Trophoblast cell (in vitro differentiated cells and primary cell): ENCODE data around the gene QSOX2.
A peak's percentile ranks its signal among the peaks of the same experiment; 100 is the strongest.

Source experiments
- DNase-seq, 2 donors: peaks; one replicate each; pipeline ENCODE4 v3.0.0-alpha.2; 2016
- H2AFZ ChIP-seq: 2 replicates; pipeline ENCODE4 v1.6.1; 2013; ENCODE audit warnings: low read length, moderate library complexity, mild to moderate bottlenecking; ENCODE audit not compliant: insufficient read depth, poor library complexity
- H2AK5ac ChIP-seq: 2 replicates; pipeline ENCODE4 v1.6.1; 2013; ENCODE audit warnings: mild to moderate bottlenecking, low read length
- H2BK120ac ChIP-seq: 2 replicates; pipeline ENCODE4 v1.6.1; 2013; ENCODE audit warnings: low read length, mild to moderate bottlenecking, moderate library complexity; ENCODE audit not compliant: insufficient read depth, poor library complexity
- H2BK12ac ChIP-seq: 2 replicates; pipeline ENCODE4 v1.6.1; 2013; ENCODE audit warnings: mild to moderate bottlenecking, low read length, moderate library complexity
- H2BK5ac ChIP-seq: 2 replicates; pipeline ENCODE4 v1.6.1; 2013; ENCODE audit warnings: low read length, low read depth, moderate library complexity, mild to moderate bottlenecking; ENCODE audit not compliant: poor library complexity
- H3K14ac ChIP-seq: 2 replicates; pipeline ENCODE4 v1.6.1; 2013; ENCODE audit warnings: mild to moderate bottlenecking, low read length
- H3K18ac ChIP-seq: 2 replicates; pipeline ENCODE4 v1.6.1; 2013; ENCODE audit warnings: mild to moderate bottlenecking, low read length
- H3K23ac ChIP-seq: 2 replicates; pipeline ENCODE4 v1.6.1; 2013; ENCODE audit warnings: low read length
- H3K27ac ChIP-seq: 2 replicates; pipeline ENCODE4 v1.5.1; 2013; ENCODE audit warnings: low read depth, mild to moderate bottlenecking, inconsistent platforms, low read length, moderate library complexity
- H3K27me3 ChIP-seq: 2 replicates; pipeline ENCODE4 v1.6.1; 2013; ENCODE audit warnings: inconsistent platforms, mild to moderate bottlenecking, low read length, moderate library complexity; ENCODE audit not compliant: insufficient read depth
- H3K36me3 ChIP-seq, 2 experiments: 1 replicate in 1 of 2; 2 replicates in 1 of 2; pipeline ENCODE4 v1.6.1; 2013; ENCODE audit warnings: low read length in 2 of 2, mild to moderate bottlenecking in 2 of 2, moderate library complexity in 1 of 2; ENCODE audit not compliant: insufficient read depth in 2 of 2, control insufficient read depth in 1 of 2
- H3K4ac ChIP-seq: 2 replicates; pipeline ENCODE4 v1.6.1; 2013; ENCODE audit warnings: low read depth, mild to moderate bottlenecking, low read length, moderate library complexity
- H3K4me1 ChIP-seq, 2 experiments: 1 replicate in 1 of 2; 2 replicates in 1 of 2; pipeline ENCODE4 v1.6.1; 2013; ENCODE audit warnings: low read length in 2 of 2, mild to moderate bottlenecking in 2 of 2, moderate library complexity in 1 of 2; ENCODE audit not compliant: insufficient read depth in 2 of 2, control insufficient read depth in 1 of 2
- H3K4me2 ChIP-seq: 2 replicates; pipeline ENCODE4 v1.6.1; 2013; ENCODE audit warnings: inconsistent platforms, mild to moderate bottlenecking, low read length, moderate library complexity
- H3K4me3 ChIP-seq: 2 replicates; pipeline ENCODE4 v1.5.1; 2013; ENCODE audit warnings: mild to moderate bottlenecking, low read depth, low read length, inconsistent platforms
- H3K79me1 ChIP-seq: one replicate; pipeline ENCODE4 v1.6.1; 2013; ENCODE audit warnings: low read length
- H3K79me2 ChIP-seq: 2 replicates; pipeline ENCODE4 v1.6.1; 2013; ENCODE audit warnings: low read length, mild to moderate bottlenecking; ENCODE audit not compliant: control insufficient read depth, insufficient read depth, poor library complexity
- H3K9ac ChIP-seq: 2 replicates; pipeline ENCODE4 v1.6.1; 2013; ENCODE audit warnings: mild to moderate bottlenecking, low read length
- H3K9me3 ChIP-seq: 2 replicates; pipeline ENCODE4 v1.6.1; 2013; ENCODE audit warnings: low read depth, mild to moderate bottlenecking, control low read depth, inconsistent platforms, low read length; ENCODE audit not compliant: insufficient read depth
- H4K12ac ChIP-seq: 2 replicates; pipeline ENCODE4 v1.6.1; 2013; ENCODE audit warnings: low read depth, mild to moderate bottlenecking, low read length, moderate library complexity
- H4K8ac ChIP-seq: 2 replicates; pipeline ENCODE4 v1.6.1; 2013; ENCODE audit warnings: low read depth, mild to moderate bottlenecking, low read length, moderate library complexity
- H4K91ac ChIP-seq: one replicate; pipeline ENCODE4 v1.6.1; 2013; ENCODE audit warnings: low read depth, mild to moderate bottlenecking, low read length, moderate library complexity
- WGBS: extraction: QIAGEN DNeasy Blood & Tissue Kit; methylation state at CpG from one replicate; pipeline ENCODE4 v1.1.7; 2013; ENCODE audit warnings: missing lambda C conversion rate; ENCODE audit not compliant: insufficient read length, insufficient coverage; ENCODE audit errors: extremely low coverage; 5-methylcytosine and 5-hydroxymethylcytosine counted together

QSOX2 gene

DNA sequence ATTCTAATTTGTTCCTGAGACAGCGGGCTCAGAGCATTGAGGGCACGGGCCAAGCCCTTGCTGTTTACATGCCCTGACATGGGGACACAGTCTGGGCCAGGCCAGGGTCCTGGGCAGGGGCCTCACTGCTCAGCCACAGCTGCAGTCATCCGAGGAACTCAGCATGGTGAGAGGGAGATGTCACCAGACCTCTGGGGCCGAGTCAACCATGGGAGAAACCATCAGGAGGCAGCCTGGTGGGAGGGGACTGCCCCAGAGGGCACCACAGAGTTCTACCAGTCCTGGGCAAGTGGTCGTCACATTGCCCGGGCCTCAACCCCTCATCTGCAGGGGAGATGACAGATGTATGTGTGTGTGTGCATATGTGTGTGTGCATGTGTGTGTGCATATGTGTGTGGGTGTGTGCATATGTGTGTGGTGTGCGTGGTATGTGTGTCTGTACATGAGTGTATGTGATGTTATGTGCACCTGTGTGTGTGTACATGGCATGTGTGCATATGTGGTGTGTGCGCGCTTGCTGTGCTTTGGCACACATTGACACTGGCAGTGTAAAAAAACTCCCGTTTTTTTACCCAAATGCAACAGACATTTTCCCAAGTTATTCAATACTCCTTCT is 84.5 kb downstream of the QSOX2 start:
- no peak overlapping the region for H2BK5ac ChIP-seq
- no peak for DNase-seq

GRCh38 chr9:136160381-136160841 is 85.2 kb downstream of the QSOX2 start:
- Histone ChIP-seq H3K14ac (no peak overlapping the region), H3K4me3 (no peak overlapping the region), H3K4me1 (no peaks in the 10 kb centered on the region), H3K18ac (no peak overlapping the region), H2AFZ (no peak overlapping the region), H4K91ac (no peak overlapping the region), H3K9ac (no peak overlapping the region), H3K9me3 (peaks cover 3% of the 10 kb centered on the region), H3K36me3 (no peaks in the 10 kb centered on the region), H3K27ac (no peak overlapping the region), H2AK5ac (no peak overlapping the region), H2BK120ac (no peak overlapping the region), H3K27me3 (no peaks in the 10 kb centered on the region), H2BK5ac (no peak overlapping the region), H3K23ac (no peak overlapping the region), H3K79me1 (no peaks in the 10 kb centered on the region), H2BK12ac (no peak overlapping the region), H4K12ac (no peak overlapping the region), H3K4me2 (no peak overlapping the region), H3K79me2 (no peaks in the 10 kb centered on the region), H4K8ac (no peak overlapping the region), H3K4ac (no peak overlapping the region)
- WGBS = no CpG with 5 or more reads among the region's 12 CpGs
- DNase-seq = no peak

More for the DNA sequence above, 84.5 kb downstream of the QSOX2 start:
- WGBS = no CpG with 5 or more reads among the region's 10 CpGs
- no peak overlapping the region for H4K12ac ChIP-seq
- no peak overlapping the region for H3K14ac ChIP-seq
- H3K27me3 ChIP-seq = no peaks in the 10 kb centered on the region
- no peak overlapping the region for H3K27ac ChIP-seq
- H3K18ac ChIP-seq = no peak overlapping the region
- no peak overlapping the region for H3K4me3 ChIP-seq
- H3K4ac ChIP-seq = no peak overlapping the region
- no peaks in the 10 kb centered on the region for H3K4me1 ChIP-seq
- H3K9ac ChIP-seq = peak overlapping the region; percentile 22
- no peak overlapping the region for H4K8ac ChIP-seq
- peak overlapping the region; percentile 35 for H3K23ac ChIP-seq
- no peaks in the 10 kb centered on the region for H3K79me1 ChIP-seq
- H2AK5ac ChIP-seq = no peak overlapping the region
- no peak overlapping the region for H2BK120ac ChIP-seq
- H3K79me2 ChIP-seq = no peaks in the 10 kb centered on the region
- no peak overlapping the region for H3K4me2 ChIP-seq
- no peak overlapping the region for H2AFZ ChIP-seq
- H2BK12ac ChIP-seq = no peak overlapping the region
- no peak overlapping the region for H4K91ac ChIP-seq
- H3K9me3 ChIP-seq = peaks cover 3% of the 10 kb centered on the region
- no peaks in the 10 kb centered on the region for H3K36me3 ChIP-seq

DNA sequence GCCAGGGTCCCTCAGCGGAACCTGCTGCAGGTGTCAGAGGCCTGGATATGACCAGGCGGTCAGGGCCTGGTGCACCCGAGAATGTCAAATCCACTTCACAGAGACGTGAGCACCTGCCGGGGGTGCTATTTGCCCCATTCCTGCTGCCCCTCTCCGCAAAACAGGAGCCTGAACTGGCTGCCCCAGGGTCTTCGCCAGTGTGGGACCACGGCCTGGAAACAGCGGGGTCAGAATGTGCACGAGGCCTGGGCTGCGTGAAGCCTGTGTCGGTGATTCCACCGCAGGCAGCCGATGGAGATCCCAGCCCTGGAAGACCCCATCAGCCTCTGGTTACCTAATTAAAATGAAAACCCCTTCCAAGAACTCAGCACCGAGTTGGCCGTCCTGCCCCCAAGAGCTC is 85.8 kb downstream of the QSOX2 start:
- DNase-seq = no peak
- no peak overlapping the region for H3K4me3 ChIP-seq
- H3K18ac ChIP-seq = no peak overlapping the region

DNA sequence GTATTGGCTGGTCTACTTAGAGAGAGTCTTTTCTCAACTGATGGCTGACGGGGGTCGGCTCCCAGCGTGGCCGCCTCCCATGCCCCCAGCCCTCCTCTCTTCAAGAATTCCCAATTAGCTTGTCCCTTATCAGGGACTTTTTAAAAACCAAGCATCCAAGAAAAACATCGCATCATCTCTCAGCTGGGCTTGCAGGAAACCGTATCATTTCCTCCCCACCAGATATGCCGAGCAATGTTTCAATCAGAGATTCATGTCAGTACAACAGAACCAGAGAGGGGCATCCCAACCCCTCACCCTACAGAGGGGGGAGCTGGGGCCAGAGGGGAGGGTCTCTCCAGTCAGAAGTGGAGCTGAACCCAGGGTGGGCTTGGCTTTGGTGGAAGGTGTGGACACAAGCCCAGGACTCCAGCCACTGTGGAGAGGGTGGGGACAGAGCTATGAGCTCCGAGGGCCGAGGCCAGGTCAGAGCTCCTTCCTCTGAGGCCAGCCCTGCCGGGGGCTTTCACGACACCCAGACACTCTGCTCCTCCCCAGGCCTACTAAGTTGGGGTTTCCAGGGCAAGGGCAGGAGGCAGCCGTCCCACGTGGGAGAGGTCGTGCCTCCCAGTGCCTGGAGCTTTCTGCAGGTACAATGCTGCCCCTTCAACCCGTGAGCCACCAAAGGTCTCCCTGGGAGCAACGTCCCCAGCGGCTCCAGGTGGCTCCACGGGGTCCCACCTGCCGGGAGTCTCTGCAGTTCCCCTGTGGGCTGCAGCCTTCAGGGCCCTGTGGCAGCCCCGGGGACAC is 87.9 kb downstream of the QSOX2 start:
- H3K18ac ChIP-seq = no peak overlapping the region
- H4K91ac ChIP-seq = no peak overlapping the region
- no CpG with 5 or more reads among the region's 20 CpGs for WGBS
- H3K23ac ChIP-seq = no peak overlapping the region
- no peak overlapping the region for H2AFZ ChIP-seq
- H3K27me3 ChIP-seq = no peaks in the 10 kb centered on the region
- H3K79me1 ChIP-seq = no peaks in the 10 kb centered on the region
- no peak overlapping the region for H3K27ac ChIP-seq
- H3K4ac ChIP-seq = no peak overlapping the region
- no peak overlapping the region for H3K4me2 ChIP-seq
- no peak overlapping the region for H2AK5ac ChIP-seq
- DNase-seq = no peak
- peaks cover 2% of the 10 kb centered on the region for H3K9me3 ChIP-seq
- no peak overlapping the region for H3K4me3 ChIP-seq
- H3K36me3 ChIP-seq = no peaks in the 10 kb centered on the region
- no peak overlapping the region for H2BK120ac ChIP-seq
- no peak overlapping the region for H2BK5ac ChIP-seq
- no peak overlapping the region for H3K9ac ChIP-seq
- no peaks in the 10 kb centered on the region for H3K79me2 ChIP-seq
- no peak overlapping the region for H3K14ac ChIP-seq
- no peaks in the 10 kb centered on the region for H3K4me1 ChIP-seq
- H4K12ac ChIP-seq = no peak overlapping the region
- no peak overlapping the region for H2BK12ac ChIP-seq
- H4K8ac ChIP-seq = no peak overlapping the region

More for the DNA sequence above, 85.8 kb downstream of the QSOX2 start:
- no peaks in the 10 kb centered on the region for H3K4me1 ChIP-seq
- H3K9me3 ChIP-seq = peaks cover 2% of the 10 kb centered on the region
- H3K9ac ChIP-seq = no peak overlapping the region
- no peaks in the 10 kb centered on the region for H3K27me3 ChIP-seq
- H2AK5ac ChIP-seq = no peak overlapping the region
- no peak overlapping the region for H3K27ac ChIP-seq
- H4K91ac ChIP-seq = no peak overlapping the region
- WGBS = no CpG with 5 or more reads among the region's 16 CpGs
- H3K79me1 ChIP-seq = no peaks in the 10 kb centered on the region
- no peak overlapping the region for H2BK120ac ChIP-seq
- no peak overlapping the region for H2BK5ac ChIP-seq
- H3K4ac ChIP-seq = no peak overlapping the region
- H3K14ac ChIP-seq = no peak overlapping the region
- no peaks in the 10 kb centered on the region for H3K36me3 ChIP-seq
- no peak overlapping the region for H2AFZ ChIP-seq
- no peak overlapping the region for H2BK12ac ChIP-seq
- H3K4me2 ChIP-seq = no peak overlapping the region
- H3K23ac ChIP-seq = no peak overlapping the region
- H3K79me2 ChIP-seq = no peaks in the 10 kb centered on the region
- no peak overlapping the region for H4K8ac ChIP-seq
- H4K12ac ChIP-seq = no peak overlapping the region
